Measurements from ENCODE around the gene SPTBN2. TPM values are rescaled to one million over a fixed set of nuclear protein-coding genes. Genes with fewer than 3 reads are reported as not detected.

The SPTBN2 gene
- total RNA-seq, 4 donors from 2014 or later: 435 to 663 (median 597) TPM

DNA sequence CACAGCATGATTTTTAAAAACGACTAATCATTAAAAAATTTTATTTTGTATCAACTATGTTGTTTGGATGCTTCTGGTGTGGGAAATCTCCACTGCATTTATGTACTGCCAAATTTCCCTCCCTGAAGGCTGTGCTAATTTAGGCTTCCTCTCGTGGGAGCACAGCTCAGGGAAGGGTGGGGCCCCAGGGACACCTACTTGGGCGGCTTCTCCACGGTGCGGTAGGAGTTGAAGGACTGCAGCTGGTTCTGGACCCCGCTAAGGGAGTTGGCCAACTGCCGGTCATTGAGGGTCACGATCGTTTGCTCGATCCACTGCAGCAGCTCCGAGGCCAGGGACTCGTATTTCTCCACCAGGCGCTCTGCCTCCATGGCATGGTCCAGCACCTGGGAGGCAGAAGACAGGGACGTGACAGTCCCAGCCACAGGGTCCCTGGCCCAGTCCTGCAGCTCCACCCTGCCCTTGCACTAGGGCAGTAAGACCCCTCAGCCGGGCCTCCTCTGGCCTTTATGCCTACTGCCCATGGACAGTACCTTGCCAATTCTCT, 18.6 kb downstream of the SPTBN2 start:
- H3K4me3 ChIP-seq (ENCODE audit: low read depth, poor library complexity, severe bottlenecking): no peak overlapping the region
- no peak for DNase-seq (ENCODE audit: low spot score in 2 of 2)
- intact Hi-C loops (cut with DNase I; ENCODE audit: low total_unique reads): no loop called here
- 63 to 83% methylated on average over 12 to 15 of the region's 15 CpGs for WGBS, 2 donors
- TF ChIP-seq POLR2A (IDR thresholded peaks at IDR 0.05): no peak
- TF ChIP-seq, protein P1, sequence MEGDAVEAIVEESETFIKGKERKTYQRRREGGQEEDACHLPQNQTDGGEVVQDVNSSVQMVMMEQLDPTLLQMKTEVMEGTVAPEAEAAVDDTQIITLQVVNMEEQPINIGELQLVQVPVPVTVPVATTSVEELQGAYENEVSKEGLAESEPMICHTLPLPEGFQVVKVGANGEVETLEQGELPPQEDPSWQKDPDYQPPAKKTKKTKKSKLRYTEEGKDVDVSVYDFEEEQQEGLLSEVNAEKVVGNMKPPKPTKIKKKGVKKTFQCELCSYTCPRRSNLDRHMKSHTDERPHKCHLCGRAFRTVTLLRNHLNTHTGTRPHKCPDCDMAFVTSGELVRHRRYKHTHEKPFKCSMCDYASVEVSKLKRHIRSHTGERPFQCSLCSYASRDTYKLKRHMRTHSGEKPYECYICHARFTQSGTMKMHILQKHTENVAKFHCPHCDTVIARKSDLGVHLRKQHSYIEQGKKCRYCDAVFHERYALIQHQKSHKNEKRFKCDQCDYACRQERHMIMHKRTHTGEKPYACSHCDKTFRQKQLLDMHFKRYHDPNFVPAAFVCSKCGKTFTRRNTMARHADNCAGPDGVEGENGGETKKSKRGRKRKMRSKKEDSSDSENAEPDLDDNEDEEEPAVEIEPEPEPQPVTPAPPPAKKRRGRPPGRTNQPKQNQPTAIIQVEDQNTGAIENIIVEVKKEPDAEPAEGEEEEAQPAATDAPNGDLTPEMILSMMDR (IDR thresholded peaks at IDR 0.05): no peak

DNA sequence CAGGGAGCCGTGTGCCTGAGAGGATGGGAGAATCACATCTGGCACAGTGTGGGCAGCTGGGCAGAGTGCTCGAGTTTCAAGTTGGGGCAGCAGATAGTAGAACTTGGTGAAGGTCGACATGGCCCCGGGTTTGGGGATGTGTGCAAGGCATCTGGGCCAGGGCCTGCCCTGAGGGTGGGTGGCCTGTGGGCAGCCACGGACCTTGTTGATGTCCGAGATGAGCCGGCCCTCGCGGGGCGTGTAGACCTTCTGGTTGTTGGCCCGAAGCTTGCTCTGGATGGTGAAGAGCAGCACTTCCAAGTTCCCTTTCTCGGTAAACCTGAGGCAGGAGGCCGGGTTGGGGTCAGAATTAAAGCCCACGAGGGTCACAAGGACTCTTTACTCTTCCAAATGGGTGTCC, 20.3 kb downstream of the SPTBN2 start:
- no peak overlapping the region for H3K4me3 ChIP-seq (ENCODE audit: low read depth, poor library complexity, severe bottlenecking)
- WGBS, 2 donors: 90% methylated on average over 14 of the region's 14 CpGs
- intact Hi-C loops (cut with DNase I; ENCODE audit: low total_unique reads): no loop called here
- no peak for DNase-seq (ENCODE audit: low spot score in 2 of 2)
- TF ChIP-seq, protein P1 (IDR thresholded peaks at IDR 0.05): no peak
- TF ChIP-seq POLR2A (IDR thresholded peaks at IDR 0.05): no peak

DNA sequence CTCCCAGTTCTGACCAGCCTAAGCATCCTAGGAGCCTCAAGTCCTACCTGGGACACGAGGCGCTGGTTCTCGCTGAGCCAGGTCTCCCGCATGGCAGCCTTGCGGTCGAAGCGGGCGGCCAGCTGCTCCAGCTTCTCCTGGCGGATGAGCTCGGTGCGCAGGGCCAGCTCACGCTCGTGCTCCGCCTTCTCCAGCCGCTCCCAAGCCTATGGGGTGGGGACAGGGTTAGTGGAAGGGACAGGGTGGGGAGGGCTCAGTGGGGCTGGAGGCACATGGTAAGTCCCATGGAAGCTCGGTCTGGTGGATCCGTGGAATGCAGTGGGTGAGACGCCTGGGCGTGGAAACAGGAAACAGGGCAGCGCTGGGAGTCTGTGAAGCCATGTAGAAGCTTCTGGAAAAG, 20.9 kb downstream of the SPTBN2 start:
- H3K4me3 ChIP-seq (ENCODE audit: low read depth, poor library complexity, severe bottlenecking): no peak overlapping the region
- intact Hi-C loops (cut with DNase I; ENCODE audit: low total_unique reads): no loop called here
- no peak for DNase-seq (ENCODE audit: low spot score in 2 of 2)
- TF ChIP-seq, protein P1 (IDR thresholded peaks at IDR 0.05): no peak
- no peak for TF ChIP-seq POLR2A (IDR thresholded peaks at IDR 0.05)
- WGBS, 2 donors: 71 to 73% methylated on average over 19 to 20 of the region's 20 CpGs

DNA sequence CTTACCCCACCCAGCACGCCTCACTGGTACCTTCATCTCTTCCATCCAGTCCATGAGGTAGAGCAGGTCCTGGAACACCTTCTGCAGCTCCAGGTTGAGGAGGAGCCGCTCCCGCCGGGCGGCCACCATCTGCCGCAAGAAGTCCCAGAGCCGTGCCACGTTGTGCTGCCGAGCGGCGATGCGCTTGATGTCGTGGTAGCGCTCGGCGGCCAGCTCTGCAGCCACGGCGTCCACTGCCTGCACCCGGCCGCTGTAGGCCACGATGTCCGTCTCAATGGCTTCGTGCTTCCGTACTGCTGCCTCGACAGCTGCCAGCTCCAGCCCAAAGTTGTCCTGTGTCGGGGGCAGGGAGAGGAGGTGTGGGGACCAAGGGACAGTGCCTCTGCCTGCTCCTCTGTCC, 21.5 kb downstream of the SPTBN2 start:
- no peak for DNase-seq (ENCODE audit: low spot score in 2 of 2)
- WGBS, 2 donors: 95 to 96% methylated on average over 23 to 24 of the region's 26 CpGs
- TF ChIP-seq, protein P1 (IDR thresholded peaks at IDR 0.05): no peak
- TF ChIP-seq POLR2A (IDR thresholded peaks at IDR 0.05): no peak
- no peak overlapping the region for H3K4me3 ChIP-seq (ENCODE audit: low read depth, poor library complexity, severe bottlenecking)
- intact Hi-C loops (cut with DNase I; ENCODE audit: low total_unique reads): no loop called here

DNA sequence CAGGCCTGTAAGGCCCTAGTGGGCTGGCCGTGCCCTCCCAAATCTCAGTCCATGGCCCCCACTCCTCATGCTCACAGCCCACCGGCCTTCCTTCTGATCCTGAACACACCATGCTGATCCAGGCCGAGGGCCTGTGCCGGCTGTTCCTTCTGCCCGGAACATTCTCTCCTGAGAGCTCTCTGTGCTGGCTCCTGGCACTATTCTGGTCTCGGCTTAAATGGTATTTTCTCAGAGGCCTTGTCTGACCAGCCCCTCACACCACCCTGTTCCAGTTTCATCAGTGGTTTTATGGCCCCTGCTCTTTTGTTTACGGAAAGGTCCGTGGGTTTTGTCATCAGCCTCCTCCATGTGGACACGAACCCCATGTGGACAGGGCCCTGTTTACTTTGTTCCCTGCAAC, 22.0 kb downstream of the SPTBN2 start:
- no peak overlapping the region for H3K4me3 ChIP-seq (ENCODE audit: low read depth, poor library complexity, severe bottlenecking)
- TF ChIP-seq, protein P1 (IDR thresholded peaks at IDR 0.05): no peak
- TF ChIP-seq POLR2A (IDR thresholded peaks at IDR 0.05): no peak
- 91% methylated on average over 9 of the region's 9 CpGs for WGBS, 2 donors
- intact Hi-C loops (cut with DNase I; ENCODE audit: low total_unique reads): no loop called here
- DNase-seq (ENCODE audit: low spot score in 2 of 2): no peak
